GM18502 (cell line): ENCODE data around the gene RBMY1F.
"Not testable (repeated sequence)": the region's sequence is repeated elsewhere in the genome, so short reads cannot be mapped to it uniquely, and the experiment has no call there.

Experiments used
- ATAC-seq: cut with Tn5 transposase; IDR thresholded peaks from one replicate; pipeline ENCODE4 v1.9.1; 2021; ENCODE audit warnings: mild to moderate bottlenecking; ENCODE audit not compliant: unreplicated experiment, poor library complexity

The RBMY1F gene

DNA sequence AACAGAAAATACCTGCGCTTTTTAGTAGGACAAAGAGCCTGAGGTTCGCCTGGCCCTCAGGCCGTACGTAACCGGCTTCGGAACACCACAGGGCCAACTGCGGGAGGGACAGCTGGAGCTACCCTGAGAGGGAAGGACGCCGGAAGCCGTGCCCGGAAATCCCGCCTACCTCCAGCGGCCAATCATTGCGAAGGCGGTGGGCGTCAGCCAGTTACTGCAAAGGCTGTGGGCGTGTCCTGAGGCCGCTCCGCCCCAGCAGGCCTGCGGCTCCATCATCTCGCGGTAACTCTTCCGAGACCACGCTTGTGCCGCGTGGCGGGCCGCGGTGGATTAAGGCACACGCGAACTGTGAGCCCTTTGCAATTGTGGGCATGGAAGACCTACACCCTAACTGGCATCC lies at the start of gene RBMY1F:
RBMY1F (minus strand) TSS at position 101 of the 400 bp plus-strand sequence. CDS start 1,954 bp downstream, outside the sequence.
- not testable (repeated sequence) for ATAC-seq

- not testable (repeated sequence) for ATAC-seq
These were observed 31.6 kb downstream of the RBMY1F start for GRCh38 chrY:22151144-22151543.

- ATAC-seq, result not testable (repeated sequence)
These were observed 41.6 kb downstream of the RBMY1F start for GRCh38 chrY:22141011-22141695.

DNA sequence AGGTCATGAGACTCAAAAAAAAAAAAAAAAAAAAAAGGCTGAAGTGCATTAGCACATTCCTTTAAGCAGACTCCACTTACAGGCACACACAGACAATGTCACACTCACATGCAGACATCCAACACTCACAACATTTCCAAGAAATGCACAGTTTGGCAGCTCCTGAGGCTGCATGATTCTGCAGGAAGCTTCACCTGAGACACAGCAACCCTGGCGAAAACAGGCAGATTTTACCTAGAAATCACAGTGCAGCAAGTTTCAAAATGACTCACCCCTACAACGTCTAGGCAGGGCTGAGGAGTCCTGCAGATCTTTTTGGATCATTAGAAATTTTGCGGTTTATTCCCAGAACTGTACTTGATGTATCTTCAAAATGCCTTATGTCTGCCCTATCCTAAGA lies 48.0 kb downstream of the RBMY1F start:
- ATAC-seq, result not testable (repeated sequence)

- ATAC-seq, result not testable (repeated sequence)
These were observed 52.2 kb downstream of the RBMY1F start for GRCh38 chrY:22130494-22130893.
